Activated CD4-positive, alpha-beta T cell treated with anti-CD3 and anti-CD28 coated beads, Interleukin-2, Interleukin-6, amounts not matched to agents 100 ng/mL and 50 ng/mL, durations not matched to agents 16 hours and 8 hours (primary cell): ENCODE measurements around the gene MBNL3.

Source experiments
- DNase-seq: peaks from one replicate; pipeline ENCODE4 v3.0.0-alpha.2; 2020

MBNL3 gene

GRCh38 chrX:132413459-132413858 is 75.4 kb downstream of the MBNL3 start:
- no peak for DNase-seq

DNA sequence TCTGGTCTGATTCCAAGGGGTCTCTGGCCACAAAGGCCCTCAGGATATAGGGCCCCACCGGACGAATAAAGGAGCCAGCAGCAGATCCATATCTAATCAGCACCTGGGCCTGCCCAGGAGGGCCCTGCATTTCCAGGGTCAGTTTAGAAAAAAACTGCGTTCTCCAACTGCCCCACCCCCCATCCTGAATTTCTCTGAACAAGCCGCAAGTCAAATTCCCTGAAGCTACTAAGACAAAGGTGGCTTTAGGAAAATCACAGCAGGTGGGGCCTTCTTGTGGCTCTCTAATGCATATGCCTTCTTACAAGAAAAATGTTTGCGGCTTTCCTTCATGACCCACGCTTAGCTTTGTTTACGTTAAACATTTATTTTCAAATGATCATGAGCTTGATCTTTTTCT is 76.6 kb downstream of the MBNL3 start:
- no peak for DNase-seq

- DNase-seq, result no peak
Observed at GRCh38 chrX:132411310-132411977, 77.4 kb downstream of the MBNL3 start.

DNA sequence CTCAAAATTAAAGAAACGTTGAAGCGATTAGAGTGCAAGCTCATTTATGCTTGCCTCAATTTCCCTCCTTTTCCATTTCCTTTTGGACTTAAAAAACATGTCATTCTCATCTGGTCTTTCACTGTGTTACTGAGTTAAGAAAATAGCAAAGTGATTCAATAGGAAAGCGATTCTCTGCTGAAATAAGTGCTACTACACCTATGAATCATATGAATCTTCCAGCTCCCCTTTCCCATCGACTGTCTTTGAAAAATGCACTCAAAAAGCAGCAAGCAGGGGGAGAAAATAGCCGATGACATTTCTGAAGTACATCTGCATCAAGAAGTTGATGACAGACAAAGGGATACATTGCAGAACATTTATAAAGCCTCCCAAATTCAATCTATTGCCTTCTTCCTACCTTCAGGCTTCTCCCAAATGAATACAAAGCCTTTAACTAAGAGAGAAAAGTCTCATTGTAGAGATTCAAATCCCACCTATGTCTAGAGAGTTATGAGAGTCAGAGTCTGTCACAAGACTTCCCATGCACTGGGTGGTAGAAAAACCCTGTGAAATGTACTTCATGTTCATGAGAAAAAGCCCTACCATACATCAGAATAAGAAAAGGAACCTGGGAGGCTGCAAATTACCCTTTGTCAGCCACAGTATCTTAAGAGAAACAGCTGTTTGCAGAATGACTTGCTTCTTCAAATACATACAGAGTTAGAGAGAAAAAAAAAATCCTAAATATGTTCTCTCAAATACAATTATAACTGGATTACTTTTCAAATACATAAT is 78.9 kb downstream of the MBNL3 start:
- DNase-seq, result no peak

DNA sequence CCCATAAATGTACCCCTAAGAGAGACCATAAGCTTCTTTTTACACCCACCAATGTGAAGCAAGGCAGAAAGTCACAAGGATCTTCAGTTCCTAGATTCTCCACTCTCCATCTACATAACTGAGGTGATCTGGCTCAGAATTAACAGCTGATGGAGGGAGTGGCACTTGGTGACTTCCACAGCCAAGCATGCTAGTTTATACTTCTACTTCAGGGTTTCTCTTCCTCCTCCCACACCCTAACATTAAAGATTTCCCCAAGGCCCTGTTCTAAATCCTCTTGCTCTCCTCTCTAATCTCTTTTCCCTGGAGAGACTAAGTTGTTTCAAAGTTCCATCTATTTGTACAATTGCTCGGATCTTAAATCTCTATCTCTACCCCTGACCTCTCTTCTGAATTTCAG is 81.1 kb downstream of the MBNL3 start:
- DNase-seq, result no peak

DNA sequence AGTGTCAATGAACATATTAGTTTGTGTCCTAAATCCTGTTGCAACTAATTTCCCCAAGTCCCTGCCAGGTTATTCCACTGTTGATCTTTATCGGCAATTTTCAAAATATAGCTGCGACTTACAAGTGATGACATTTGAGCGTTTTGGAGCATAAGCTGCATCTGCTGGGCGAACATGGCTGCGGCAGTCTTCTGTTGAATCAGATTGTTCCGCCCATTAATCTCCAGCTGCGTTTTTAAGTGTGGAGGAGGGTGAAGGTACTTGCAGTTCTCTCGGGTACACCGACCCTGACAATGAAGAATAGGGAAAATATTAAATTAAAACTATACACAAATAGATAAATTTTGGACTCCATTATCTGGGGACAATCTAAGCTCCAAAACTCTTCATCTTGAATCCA is 82.7 kb downstream of the MBNL3 start:
- DNase-seq, result no peak

DNA sequence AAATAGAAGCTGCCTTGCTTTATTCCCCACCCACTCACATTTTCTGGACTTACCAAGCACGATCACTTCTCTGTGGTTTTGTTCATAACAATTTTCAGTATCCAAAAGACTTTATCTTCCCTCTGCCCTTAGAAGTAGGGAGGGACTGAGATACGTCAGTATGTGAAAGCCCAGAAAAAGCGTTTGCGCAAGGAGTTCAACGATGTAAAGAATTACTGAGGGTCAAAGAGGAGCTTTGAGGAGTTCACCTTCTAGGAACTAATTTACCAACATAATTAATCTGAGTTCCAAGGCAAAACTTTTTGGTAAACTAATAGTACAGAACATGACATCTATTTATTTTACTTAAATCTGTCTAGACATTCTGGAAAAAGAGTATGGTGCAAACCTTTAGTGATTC is 84.6 kb downstream of the MBNL3 start:
- DNase-seq, result no peak

DNA sequence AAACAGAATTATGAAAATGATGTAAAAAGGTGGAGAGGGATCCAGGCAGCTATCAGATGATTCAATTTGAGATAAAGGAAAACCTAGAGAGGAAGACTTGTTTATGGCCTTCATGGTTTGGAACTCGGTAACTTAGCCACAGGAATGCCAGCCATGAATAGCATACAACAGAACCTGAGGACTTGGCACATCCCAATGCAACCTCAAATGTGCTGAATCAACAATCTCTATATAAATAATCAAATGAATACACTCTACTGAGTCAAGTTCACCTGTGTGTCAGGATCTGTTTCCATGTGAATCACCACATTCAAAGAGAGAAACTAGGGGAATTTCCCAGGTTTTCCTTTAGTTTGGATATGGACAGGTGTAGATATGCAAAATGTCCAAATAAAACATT is 86.9 kb downstream of the MBNL3 start:
- no peak for DNase-seq

DNA sequence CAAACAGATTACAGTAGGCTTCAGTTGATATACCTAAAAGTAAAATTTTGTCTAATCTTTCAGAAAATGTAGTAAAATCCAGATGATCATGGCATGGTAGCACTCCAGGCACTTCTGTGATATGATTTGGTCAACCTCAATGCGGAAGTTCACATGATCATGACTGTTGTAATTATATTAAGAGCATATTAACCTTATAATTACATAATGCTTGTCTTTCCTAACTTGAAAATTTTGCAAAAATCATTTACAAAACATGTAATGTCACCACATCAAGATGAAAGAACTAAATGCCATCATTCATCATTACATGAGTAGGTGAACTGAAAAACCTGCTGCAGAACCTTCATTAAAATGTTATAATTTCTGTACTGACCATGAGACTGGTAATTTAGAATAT is 88.1 kb downstream of the MBNL3 start:
- no peak for DNase-seq

DNA sequence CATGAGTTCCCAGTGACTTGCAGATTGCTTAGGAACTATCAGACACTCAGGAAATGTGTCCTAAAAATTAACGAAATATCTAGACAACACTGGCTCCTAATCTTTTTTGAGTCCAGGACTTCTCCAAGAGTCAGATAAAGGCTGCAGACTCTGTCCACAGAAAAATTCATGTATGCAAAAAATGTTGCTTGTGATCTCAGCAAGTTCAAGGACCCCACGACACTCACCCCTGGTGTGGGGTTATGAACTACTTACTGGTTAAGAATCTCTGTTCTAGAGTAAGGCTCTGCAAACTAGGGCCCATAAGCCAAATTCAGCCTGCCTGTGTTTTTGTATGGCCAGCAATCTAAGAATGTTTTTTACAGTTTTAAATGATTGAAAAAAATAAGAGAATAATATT is 93.2 kb downstream of the MBNL3 start:
- no peak for DNase-seq

- no peak for DNase-seq
Observed at GRCh38 chrX:132395026-132395425, 93.8 kb downstream of the MBNL3 start.

DNA sequence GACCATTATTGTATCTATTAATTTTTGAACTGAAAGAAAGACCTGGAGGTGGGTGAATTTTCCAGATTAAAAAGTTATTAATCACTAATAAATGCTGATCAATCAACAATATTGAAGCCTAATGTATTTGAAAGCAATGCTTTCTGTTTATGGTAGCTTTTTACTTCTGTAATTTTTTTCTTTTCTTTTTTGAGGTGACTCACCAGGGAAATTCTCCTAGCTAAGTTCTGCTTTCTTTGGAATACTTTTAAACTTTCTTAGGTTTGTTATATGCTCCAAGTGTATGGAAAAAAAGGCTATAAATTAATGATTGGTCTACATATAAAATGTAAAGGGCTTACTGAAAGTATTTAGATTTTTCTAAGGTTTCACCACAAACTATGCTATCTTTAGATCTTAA is 94.2 kb downstream of the MBNL3 start:
- no peak for DNase-seq

DNA sequence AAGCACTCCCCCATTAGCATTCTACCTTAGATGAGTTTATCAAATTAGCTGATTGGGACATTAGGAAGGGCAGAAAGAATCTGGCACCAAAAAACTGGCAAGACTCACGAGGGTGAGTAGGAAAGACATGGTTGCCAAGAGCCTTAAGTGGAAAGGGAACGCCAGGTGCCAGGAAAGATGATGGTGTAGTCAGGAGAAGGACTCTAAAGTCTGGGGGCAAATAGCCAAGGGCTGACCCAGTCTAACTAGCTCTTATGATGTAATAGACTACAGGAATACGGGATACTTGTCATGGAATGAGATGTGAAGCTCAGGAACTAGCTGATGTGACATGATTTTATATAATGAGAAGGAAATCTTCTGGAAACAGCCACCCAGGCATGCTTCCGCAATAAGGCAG is 94.8 kb downstream of the MBNL3 start:
- DNase-seq, result no peak

GRCh38 chrX:132393485-132393884 is 95.4 kb downstream of the MBNL3 start:
- no peak for DNase-seq

DNA sequence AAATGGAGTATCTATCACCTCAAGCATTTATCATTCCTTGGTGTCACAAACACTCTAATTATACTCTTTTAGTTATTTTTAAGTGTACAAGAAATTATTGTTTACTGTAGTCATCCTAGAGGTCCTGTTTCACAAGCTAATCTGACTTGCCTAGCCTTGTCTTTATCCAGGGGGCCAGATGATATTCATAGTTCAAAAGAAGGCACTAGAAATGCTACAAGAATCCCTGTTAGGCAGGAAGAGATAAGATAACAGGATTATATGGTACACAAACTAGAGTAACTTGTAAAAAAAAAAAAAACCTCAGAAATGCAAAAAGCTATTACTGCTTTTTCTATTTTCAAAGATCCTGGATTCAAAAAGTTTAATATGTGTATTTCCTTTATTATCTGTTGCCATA is 95.8 kb downstream of the MBNL3 start:
- DNase-seq, result no peak

DNA sequence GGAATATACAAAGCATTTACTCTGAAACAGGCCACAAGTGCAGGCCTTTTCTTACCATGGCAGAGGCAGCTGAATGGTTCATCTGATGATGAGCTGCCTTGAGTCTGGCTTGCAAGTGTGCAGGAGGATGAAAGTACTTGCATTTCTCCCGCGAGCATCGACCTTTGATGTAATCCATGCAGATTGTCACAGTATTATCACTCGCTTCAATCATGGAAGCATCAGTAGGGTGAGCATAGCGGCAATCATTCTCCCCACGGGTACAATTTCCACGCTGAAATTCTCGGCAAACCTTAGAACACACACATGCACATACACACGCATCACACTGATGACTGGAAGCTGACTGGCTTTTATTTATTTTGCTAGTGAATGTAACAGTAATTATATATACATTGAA is 98.0 kb downstream of the MBNL3 start:
- no peak for DNase-seq

DNA sequence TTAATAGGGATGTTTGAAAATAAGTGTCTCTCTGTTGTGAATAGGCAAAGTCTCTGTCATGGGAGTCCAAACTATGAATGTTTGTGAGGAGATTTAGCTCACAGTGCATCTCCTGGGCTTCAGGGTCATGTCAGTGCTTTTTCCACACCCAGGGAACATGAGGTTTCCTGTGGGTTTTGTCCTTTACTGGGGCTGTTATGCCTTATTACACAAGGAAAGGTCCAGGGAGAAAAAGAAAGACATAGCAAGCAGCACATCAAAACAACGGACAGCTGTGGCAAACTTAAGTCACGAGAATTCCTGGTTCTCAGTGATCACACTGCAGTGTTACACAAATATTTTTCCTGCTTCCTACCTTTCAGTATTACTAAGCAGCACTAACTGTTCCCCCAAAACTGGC is 99.4 kb downstream of the MBNL3 start:
- no peak for DNase-seq

- no peak for DNase-seq
Observed at GRCh38 chrX:132388371-132388770, 100.5 kb downstream of the MBNL3 start.

GRCh38 chrX:132384301-132384700 is 104.5 kb downstream of the MBNL3 start:
- DNase-seq, result no peak

GRCh38 chrX:132382068-132382467 is 106.8 kb downstream of the MBNL3 start:
- DNase-seq, result no peak

DNA sequence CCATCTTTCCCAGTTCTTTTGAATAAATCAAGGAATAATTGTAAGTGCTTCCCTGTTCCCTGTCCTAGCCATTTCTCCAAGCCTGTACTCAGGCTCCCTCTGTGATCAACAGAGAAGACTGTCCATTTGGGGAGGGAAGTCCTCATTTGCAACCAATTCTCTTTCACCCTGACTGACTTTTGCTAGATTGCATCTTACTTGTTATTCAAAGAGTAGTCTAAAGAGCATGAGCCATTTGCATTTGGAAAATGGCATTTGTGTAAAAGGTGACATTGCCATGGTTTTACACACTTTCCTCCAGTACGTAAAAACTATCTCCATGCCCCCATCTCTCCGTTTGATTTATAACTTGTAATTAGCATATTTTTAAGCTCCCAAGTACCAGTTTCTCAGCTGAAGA is 110.6 kb downstream of the MBNL3 start:
- no peak for DNase-seq

GRCh38 chrX:132375941-132376340 is 112.9 kb downstream of the MBNL3 start:
- peak; percentile 1 for DNase-seq

GRCh38 chrX:132373610-132374009 is 115.2 kb downstream of the MBNL3 start:
- no peak for DNase-seq

- no peak for DNase-seq
Observed at GRCh38 chrX:132369617-132370326, 119.1 kb downstream of the MBNL3 start.
